D721Med (cell line): Measurements from ENCODE around the gene STK32A.

Experiments
- DNase-seq: peaks from one replicate; pipeline ENCODE4 v3.0.0; 2011; ENCODE audit warnings: low spot score; ENCODE audit not compliant: insufficient read length
- FAIRE-seq: peaks from 2 replicates; lab custom pipeline; 2011; peaks lifted over from hg19 to GRCh38; lab: Jason Lieb, UNC
- CTCF ChIP-seq: IDR thresholded peaks from 2 replicates; pipeline ENCODE4 v1.5.1; 2012; ENCODE audit warnings: mild to moderate bottlenecking, control low read depth; ENCODE audit not compliant: insufficient read depth; ENCODE audit errors: missing control alignments

STK32A gene

GRCh38 chr5:147407094-147407681, 172.4 kb downstream of the STK32A start:
- DNase-seq (no peak), FAIRE-seq (no peak)
- TF ChIP-seq CTCF = no peak

- FAIRE-seq (no peak), DNase-seq (no peak)
- TF ChIP-seq CTCF = no peak
Observed at GRCh38 chr5:147408980-147409379, 174.2 kb downstream of the STK32A start.

GRCh38 chr5:147410496-147411358, 175.9 kb downstream of the STK32A start:
- FAIRE-seq (no peak), DNase-seq (no peak)
- no peak for TF ChIP-seq CTCF

- no peak for TF ChIP-seq CTCF
- DNase-seq (no peak), FAIRE-seq (no peak)
Observed at GRCh38 chr5:147411359-147412319, 176.8 kb downstream of the STK32A start.

GRCh38 chr5:147412561-147412960, 177.7 kb downstream of the STK32A start:
- FAIRE-seq = no peak
- TF ChIP-seq CTCF = no peak
- DNase-seq = no peak

- TF ChIP-seq CTCF = no peak
- no peak for DNase-seq
- no peak for FAIRE-seq
Observed at GRCh38 chr5:147413266-147413665, 178.4 kb downstream of the STK32A start.
